Measurements from ENCODE around the gene TLE2. TPM values are rescaled to one million over a fixed set of nuclear protein-coding genes. Genes with fewer than 3 reads are reported as not detected.

TLE2 gene
- total RNA-seq, 4 donors from 2014 or later = 19.3 to 39.8 (median 31.0) TPM

GRCh38 chr19:2983351-2984214, 45.5 kb downstream of the TLE2 start:
- DNase-seq (ENCODE audit: low spot score) (no peak), ATAC-seq (ENCODE audit: low FRiP score) (peak; percentile 50)
- no peak for TF ChIP-seq CTCF (IDR thresholded peaks at IDR 0.05)

- ATAC-seq (ENCODE audit: low FRiP score) (peak; percentile 83), DNase-seq (ENCODE audit: low spot score) (peak; percentile 62)
- TF ChIP-seq CTCF (IDR thresholded peaks at IDR 0.05) = no peak
These were observed 46.1 kb downstream of the TLE2 start for GRCh38 chr19:2982983-2983350.

GRCh38 chr19:2982561-2982960, 46.5 kb downstream of the TLE2 start:
- DNase-seq (ENCODE audit: low spot score) (no peak), ATAC-seq (ENCODE audit: low FRiP score) (peak; percentile 8)
- TF ChIP-seq CTCF (IDR thresholded peaks at IDR 0.05) = no peak

GRCh38 chr19:2981898-2982297, 47.2 kb downstream of the TLE2 start:
- DNase-seq (ENCODE audit: low spot score) (no peak), ATAC-seq (ENCODE audit: low FRiP score) (no peak)
- no peak for TF ChIP-seq CTCF (IDR thresholded peaks at IDR 0.05)

- no peak for TF ChIP-seq CTCF (IDR thresholded peaks at IDR 0.05)
- no peak for DNase-seq (ENCODE audit: low spot score)
- no peak for ATAC-seq (ENCODE audit: low FRiP score)
These were observed 50.3 kb downstream of the TLE2 start for GRCh38 chr19:2978772-2979171.

GRCh38 chr19:2978166-2978767, 50.8 kb downstream of the TLE2 start:
- ATAC-seq (ENCODE audit: low FRiP score) = no peak
- TF ChIP-seq CTCF (IDR thresholded peaks at IDR 0.05) = no peak
- no peak for DNase-seq (ENCODE audit: low spot score)

GRCh38 chr19:2977746-2978138, 51.3 kb downstream of the TLE2 start:
- no peak for ATAC-seq (ENCODE audit: low FRiP score)
- no peak for TF ChIP-seq CTCF (IDR thresholded peaks at IDR 0.05)
- no peak for DNase-seq (ENCODE audit: low spot score)

All from omental fat pad (tissue), 4 donors.